Smooth muscle cell of bladder (primary cell): ENCODE measurements around the gene CNOT6. TPM values are rescaled to one million over a fixed set of nuclear protein-coding genes. Genes with fewer than 3 reads are reported as not detected.

ENCODE experiments used
- total RNA-seq: library from RNA; depleted of rRNA; stranded (reverse); fragments of >200 nt; gene quantifications from 2 replicates; pipeline ENCODE4 v1.2.3, GENCODE V29; 2014

CNOT6 gene
- total RNA-seq: 7.5 and 7.6 TPM in 2 replicates

GRCh38 chr5:180494060-180494509 is at the start of gene CNOT6:
Gene CNOT6 (plus strand): TSS chr5:180494379. CDS start chr5:180529277, 34,898 bp downstream.

GRCh38 chr5:180591311-180591887 is 97.2 kb downstream of the CNOT6 start, which contains the start of gene SCGB3A1:
Gene SCGB3A1 (minus strand): TSS chr5:180591499. CDS start chr5:180591462, 37 bp downstream.

Other genes with a start within 250 kb of the CNOT6 start
- 20.5 and 26.0 TPM in 2 replicates for gene MAPK9, start 202.3 kb upstream of the CNOT6 start, total RNA-seq
- 36.4 and 66.0 TPM in 2 replicates for gene GFPT2, start 141.0 kb upstream of the CNOT6 start, total RNA-seq
- not detected in 2 replicates for gene SCGB3A1, start 97.1 kb downstream of the CNOT6 start, total RNA-seq
- under 0.01 and 0.37 TPM in 2 replicates for gene FLT4, start 155.2 kb downstream of the CNOT6 start, total RNA-seq
- gene OR2Y1, start 245.7 kb downstream of the CNOT6 start, total RNA-seq: not detected in 2 replicates